GM23338 (cell line): ENCODE results near the gene CCDC186.

Experiments
- CREB1 ChIP-seq: fragments of 250-450 bp; sonication (Bioruptor Pico); IDR thresholded peaks from 2 replicates; pipeline ENCODE4 v1.5.0; 2020; ENCODE audit warnings: low read depth, mild to moderate bottlenecking, moderate library complexity
- EZH2 ChIP-seq: fragments of 200-600 bp; sonication (generic); IDR thresholded peaks from one replicate; pipeline ENCODE4 v1.8.0; 2017; ENCODE audit warnings: antibody characterized with exemption, mild to moderate bottlenecking, low read depth; ENCODE audit not compliant: unreplicated experiment
- EZH2phosphoT487 ChIP-seq: fragments of 200-600 bp; sonication (generic); IDR thresholded peaks from one replicate; pipeline ENCODE4 v1.8.1; 2018; ENCODE audit warnings: antibody characterized with exemption; ENCODE audit not compliant: unreplicated experiment
- POLR2AphosphoS5 ChIP-seq: IDR thresholded peaks from 2 replicates; pipeline ENCODE4 v1.6.1; 2016; ENCODE audit warnings: antibody characterized with exemption, low read depth
- STAT1 ChIP-seq: IDR thresholded peaks from one replicate; pipeline ENCODE4 v1.6.1; 2016; ENCODE audit warnings: antibody characterized with exemption; ENCODE audit not compliant: unreplicated experiment
- ZNF114 ChIP-seq: fragments of 250-450 bp; sonication (Bioruptor Pico); IDR thresholded peaks from 2 replicates; pipeline ENCODE4 v1.5.0; 2020; ENCODE audit warnings: mild to moderate bottlenecking, moderate library complexity
- ZNF331 ChIP-seq: fragments of 250-450 bp; sonication (Bioruptor Pico); IDR thresholded peaks from 2 replicates; pipeline ENCODE4 v1.5.0; 2020; ENCODE audit warnings: low read depth, mild to moderate bottlenecking, moderate library complexity
- TF ChIP-seq, protein P1 (sequence below), 2 experiments: fragments of 200-600 bp in 1 of 2; sonication (generic) in 1 of 2; conservative IDR thresholded peaks; 2 replicates each; pipeline versions ENCODE4 v1.5.1 to v1.6.1; 2016 to 2017; ENCODE audit warnings: antibody characterized with exemption in 2 of 2, low read depth in 2 of 2, mild to moderate bottlenecking in 2 of 2, moderate library complexity in 1 of 2
- TF ChIP-seq, protein P2 (sequence below): IDR thresholded peaks from one replicate; pipeline ENCODE4 v1.6.1; 2018; ENCODE audit warnings: antibody characterized with exemption; ENCODE audit not compliant: unreplicated experiment
- TF ChIP-seq, protein P3 (sequence below): IDR thresholded peaks from 2 replicates; pipeline ENCODE4 v1.6.1; 2016; ENCODE audit warnings: antibody characterized with exemption

DNA sequence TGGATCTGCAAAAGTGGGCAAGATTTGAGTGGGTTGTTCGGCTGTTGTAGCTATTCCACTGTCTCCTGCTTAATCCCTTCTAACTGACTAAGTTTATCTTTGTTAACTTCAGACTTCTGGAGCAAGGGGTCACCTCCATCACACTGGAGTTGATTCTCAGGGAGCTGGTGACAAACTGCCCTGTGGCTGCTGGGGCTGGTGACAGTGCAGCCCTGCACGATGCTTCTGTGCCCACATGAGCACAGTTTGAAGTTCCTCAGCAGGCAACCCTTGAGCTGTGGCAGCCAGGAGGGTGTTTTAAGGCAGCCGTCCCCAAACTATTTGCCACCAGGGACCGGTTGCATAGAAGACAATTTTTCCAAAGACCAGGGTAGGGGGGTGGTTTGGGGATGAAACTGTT, 89.8 kb downstream of the CCDC186 start:
- TF ChIP-seq, protein P1, sequence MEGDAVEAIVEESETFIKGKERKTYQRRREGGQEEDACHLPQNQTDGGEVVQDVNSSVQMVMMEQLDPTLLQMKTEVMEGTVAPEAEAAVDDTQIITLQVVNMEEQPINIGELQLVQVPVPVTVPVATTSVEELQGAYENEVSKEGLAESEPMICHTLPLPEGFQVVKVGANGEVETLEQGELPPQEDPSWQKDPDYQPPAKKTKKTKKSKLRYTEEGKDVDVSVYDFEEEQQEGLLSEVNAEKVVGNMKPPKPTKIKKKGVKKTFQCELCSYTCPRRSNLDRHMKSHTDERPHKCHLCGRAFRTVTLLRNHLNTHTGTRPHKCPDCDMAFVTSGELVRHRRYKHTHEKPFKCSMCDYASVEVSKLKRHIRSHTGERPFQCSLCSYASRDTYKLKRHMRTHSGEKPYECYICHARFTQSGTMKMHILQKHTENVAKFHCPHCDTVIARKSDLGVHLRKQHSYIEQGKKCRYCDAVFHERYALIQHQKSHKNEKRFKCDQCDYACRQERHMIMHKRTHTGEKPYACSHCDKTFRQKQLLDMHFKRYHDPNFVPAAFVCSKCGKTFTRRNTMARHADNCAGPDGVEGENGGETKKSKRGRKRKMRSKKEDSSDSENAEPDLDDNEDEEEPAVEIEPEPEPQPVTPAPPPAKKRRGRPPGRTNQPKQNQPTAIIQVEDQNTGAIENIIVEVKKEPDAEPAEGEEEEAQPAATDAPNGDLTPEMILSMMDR (conservative IDR thresholded peaks at IDR 0.05; ENCODE audit: low read depth in 2 of 2): no peak
- TF ChIP-seq ZNF114 (CRISPR knock-in tag) (no peak), EZH2phosphoT487 (no peak), POLR2AphosphoS5 (no peak), EZH2 (no peak), CREB1 (CRISPR knock-in tag) (no peak), STAT1 (no peak), ZNF331 (CRISPR knock-in tag) (no peak)
- TF ChIP-seq, protein P2, sequence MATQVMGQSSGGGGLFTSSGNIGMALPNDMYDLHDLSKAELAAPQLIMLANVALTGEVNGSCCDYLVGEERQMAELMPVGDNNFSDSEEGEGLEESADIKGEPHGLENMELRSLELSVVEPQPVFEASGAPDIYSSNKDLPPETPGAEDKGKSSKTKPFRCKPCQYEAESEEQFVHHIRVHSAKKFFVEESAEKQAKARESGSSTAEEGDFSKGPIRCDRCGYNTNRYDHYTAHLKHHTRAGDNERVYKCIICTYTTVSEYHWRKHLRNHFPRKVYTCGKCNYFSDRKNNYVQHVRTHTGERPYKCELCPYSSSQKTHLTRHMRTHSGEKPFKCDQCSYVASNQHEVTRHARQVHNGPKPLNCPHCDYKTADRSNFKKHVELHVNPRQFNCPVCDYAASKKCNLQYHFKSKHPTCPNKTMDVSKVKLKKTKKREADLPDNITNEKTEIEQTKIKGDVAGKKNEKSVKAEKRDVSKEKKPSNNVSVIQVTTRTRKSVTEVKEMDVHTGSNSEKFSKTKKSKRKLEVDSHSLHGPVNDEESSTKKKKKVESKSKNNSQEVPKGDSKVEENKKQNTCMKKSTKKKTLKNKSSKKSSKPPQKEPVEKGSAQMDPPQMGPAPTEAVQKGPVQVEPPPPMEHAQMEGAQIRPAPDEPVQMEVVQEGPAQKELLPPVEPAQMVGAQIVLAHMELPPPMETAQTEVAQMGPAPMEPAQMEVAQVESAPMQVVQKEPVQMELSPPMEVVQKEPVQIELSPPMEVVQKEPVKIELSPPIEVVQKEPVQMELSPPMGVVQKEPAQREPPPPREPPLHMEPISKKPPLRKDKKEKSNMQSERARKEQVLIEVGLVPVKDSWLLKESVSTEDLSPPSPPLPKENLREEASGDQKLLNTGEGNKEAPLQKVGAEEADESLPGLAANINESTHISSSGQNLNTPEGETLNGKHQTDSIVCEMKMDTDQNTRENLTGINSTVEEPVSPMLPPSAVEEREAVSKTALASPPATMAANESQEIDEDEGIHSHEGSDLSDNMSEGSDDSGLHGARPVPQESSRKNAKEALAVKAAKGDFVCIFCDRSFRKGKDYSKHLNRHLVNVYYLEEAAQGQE: no peak
- TF ChIP-seq, protein P3, sequence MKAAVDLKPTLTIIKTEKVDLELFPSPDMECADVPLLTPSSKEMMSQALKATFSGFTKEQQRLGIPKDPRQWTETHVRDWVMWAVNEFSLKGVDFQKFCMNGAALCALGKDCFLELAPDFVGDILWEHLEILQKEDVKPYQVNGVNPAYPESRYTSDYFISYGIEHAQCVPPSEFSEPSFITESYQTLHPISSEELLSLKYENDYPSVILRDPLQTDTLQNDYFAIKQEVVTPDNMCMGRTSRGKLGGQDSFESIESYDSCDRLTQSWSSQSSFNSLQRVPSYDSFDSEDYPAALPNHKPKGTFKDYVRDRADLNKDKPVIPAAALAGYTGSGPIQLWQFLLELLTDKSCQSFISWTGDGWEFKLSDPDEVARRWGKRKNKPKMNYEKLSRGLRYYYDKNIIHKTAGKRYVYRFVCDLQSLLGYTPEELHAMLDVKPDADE: no peak
